GM12874 (cell line): ENCODE results near the gene ISLR.

Experiments
- CTCF ChIP-seq: IDR thresholded peaks from 2 replicates; pipeline ENCODE4 v1.5.1; 2011; ENCODE audit warnings: low read depth, mild to moderate bottlenecking, control low read depth, low read length, moderate library complexity; ENCODE audit not compliant: insufficient read depth

The ISLR gene

GRCh38 chr15:74144153-74144775 lies 29.2 kb upstream of the ISLR start:
- TF ChIP-seq CTCF: 0 out of 2 replicates have a peak, but pooled peaks have one; percentile 11

GRCh38 chr15:74146277-74146800 lies 27.2 kb upstream of the ISLR start:
- TF ChIP-seq CTCF: no peak

- TF ChIP-seq CTCF: no peak
These were observed 26.5 kb upstream of the ISLR start for GRCh38 chr15:74147051-74147450.

- no peak for TF ChIP-seq CTCF
These were observed 17.6 kb upstream of the ISLR start for GRCh38 chr15:74155766-74156417.

- no peak for TF ChIP-seq CTCF
These were observed 16.7 kb upstream of the ISLR start for GRCh38 chr15:74156678-74157411.

- TF ChIP-seq CTCF: no peak
These were observed 15.4 kb upstream of the ISLR start for GRCh38 chr15:74157868-74158827.
